Osteocyte (in vitro differentiated cells): ENCODE results near the gene OR5V1. TPM values are rescaled to one million over a fixed set of nuclear protein-coding genes. Genes with fewer than 3 reads are reported as not detected.

Source experiments
- DNase-seq: peaks from one replicate; pipeline ENCODE4 v3.0.0; 2021; ENCODE audit warnings: mixed read lengths; ENCODE audit not compliant: unreplicated experiment; ENCODE audit errors: extremely low spot score
- H3K27ac Mint-ChIP-seq: one replicate; pipeline ENCODE4 v1.8.0; 2021; ENCODE audit warnings: mild to moderate bottlenecking, mixed read lengths; ENCODE audit not compliant: unreplicated experiment
- H3K27me3 Mint-ChIP-seq: one replicate; pipeline ENCODE4 v1.8.0; 2021; ENCODE audit warnings: mixed read lengths; ENCODE audit not compliant: unreplicated experiment
- H3K36me3 Mint-ChIP-seq: one replicate; pipeline ENCODE4 v1.8.0; 2021; ENCODE audit warnings: mixed read lengths; ENCODE audit not compliant: unreplicated experiment
- H3K4me1 Mint-ChIP-seq: one replicate; pipeline ENCODE4 v1.8.0; 2021; ENCODE audit warnings: mixed read lengths; ENCODE audit not compliant: unreplicated experiment
- H3K4me3 Mint-ChIP-seq: one replicate; pipeline ENCODE4 v1.8.0; 2021; ENCODE audit warnings: mild to moderate bottlenecking, moderate library complexity, mixed read lengths; ENCODE audit not compliant: unreplicated experiment
- H3K9me3 Mint-ChIP-seq: one replicate; pipeline ENCODE4 v1.8.0; 2021; ENCODE audit warnings: mixed read lengths; ENCODE audit not compliant: unreplicated experiment
- long read RNA-seq: library from polyadenylated mRNA; unstranded; transcript quantifications from one replicate; pipeline ENCODE4 v2.0.0, GENCODE V29; 2021
- total RNA-seq: library from RNA; stranded (reverse); gene quantifications from 2 replicates; pipeline ENCODE4 v1.2.1, GENCODE V29; 2021
- TF ChIP-seq, protein P1 (sequence below): fragments of 200-600 bp; sonication (generic); IDR thresholded peaks from 2 replicates; pipeline ENCODE4 v1.5.0; 2021; ENCODE audit warnings: antibody characterized with exemption, mild to moderate bottlenecking, moderate library complexity

OR5V1 gene
- total RNA-seq = not detected in 2 replicates
- long read RNA-seq = 0 reads

DNA sequence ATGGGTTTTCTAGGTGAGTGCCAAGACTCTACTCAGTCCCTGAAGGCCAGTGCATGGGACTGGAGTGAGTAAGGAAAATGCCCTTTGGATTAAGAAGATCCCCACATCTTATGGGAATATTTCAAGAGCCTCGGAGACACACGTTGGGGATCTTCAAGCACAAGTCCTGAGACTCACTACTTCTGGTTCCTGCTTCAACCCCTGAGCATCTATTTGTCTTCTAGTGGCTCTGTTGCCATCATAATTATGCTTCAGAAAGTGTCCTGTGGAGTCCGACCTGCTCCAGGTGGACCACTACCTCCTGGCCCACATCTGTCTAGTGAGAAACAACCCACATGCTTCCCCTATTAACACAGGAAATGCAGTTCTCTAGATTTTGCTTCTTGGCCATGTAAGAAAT lies at the start of gene OR5V1:
OR5V1 (minus strand) TSS at position 101 of the 400 bp plus-strand sequence. CDS start 12,670 bp downstream, outside the sequence.
- Mint-ChIP-seq H3K9me3 (no peaks in the 10 kb centered on the region), H3K27me3 (no peaks in the 10 kb centered on the region), H3K4me1 (no peaks in the 10 kb centered on the region), H3K4me3 (no peak within 1 kb of the TSS), H3K36me3 (no peaks in the 10 kb centered on the region), H3K27ac (no peak within 1 kb of the TSS)
- DNase-seq = no peak
- TF ChIP-seq, protein P1, sequence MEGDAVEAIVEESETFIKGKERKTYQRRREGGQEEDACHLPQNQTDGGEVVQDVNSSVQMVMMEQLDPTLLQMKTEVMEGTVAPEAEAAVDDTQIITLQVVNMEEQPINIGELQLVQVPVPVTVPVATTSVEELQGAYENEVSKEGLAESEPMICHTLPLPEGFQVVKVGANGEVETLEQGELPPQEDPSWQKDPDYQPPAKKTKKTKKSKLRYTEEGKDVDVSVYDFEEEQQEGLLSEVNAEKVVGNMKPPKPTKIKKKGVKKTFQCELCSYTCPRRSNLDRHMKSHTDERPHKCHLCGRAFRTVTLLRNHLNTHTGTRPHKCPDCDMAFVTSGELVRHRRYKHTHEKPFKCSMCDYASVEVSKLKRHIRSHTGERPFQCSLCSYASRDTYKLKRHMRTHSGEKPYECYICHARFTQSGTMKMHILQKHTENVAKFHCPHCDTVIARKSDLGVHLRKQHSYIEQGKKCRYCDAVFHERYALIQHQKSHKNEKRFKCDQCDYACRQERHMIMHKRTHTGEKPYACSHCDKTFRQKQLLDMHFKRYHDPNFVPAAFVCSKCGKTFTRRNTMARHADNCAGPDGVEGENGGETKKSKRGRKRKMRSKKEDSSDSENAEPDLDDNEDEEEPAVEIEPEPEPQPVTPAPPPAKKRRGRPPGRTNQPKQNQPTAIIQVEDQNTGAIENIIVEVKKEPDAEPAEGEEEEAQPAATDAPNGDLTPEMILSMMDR = no peak

DNA sequence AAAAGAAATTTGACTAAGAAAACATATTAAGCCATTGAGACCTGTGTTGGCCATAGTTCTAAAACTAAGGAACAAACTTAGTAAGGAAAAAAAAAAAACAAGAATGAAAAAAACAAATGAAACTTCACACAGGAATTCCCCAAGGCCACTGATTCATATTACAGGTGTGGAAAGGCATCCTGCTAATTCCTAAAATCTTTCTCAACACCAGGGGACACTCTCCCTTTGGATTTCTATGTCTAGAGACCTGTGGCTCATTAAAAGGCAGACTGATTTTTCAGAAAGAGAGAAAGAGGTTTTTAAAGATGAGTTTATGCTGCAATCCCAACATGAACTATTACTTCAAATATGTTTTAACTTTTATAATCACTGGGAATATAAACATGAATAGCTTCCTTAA lies 45.9 kb upstream of the OR5V1 start, which contains the start of gene OR12D1:
OR12D1 (plus strand) TSS at position 341 of the 400 bp plus-strand sequence.
- TF ChIP-seq, protein P1 = no peak
- no peaks in the 10 kb centered on the region for H3K36me3 Mint-ChIP-seq
- no peak for DNase-seq
- peaks cover 5% of the 10 kb centered on the region for H3K27me3 Mint-ChIP-seq
- no peak within 1 kb of the TSS for H3K27ac Mint-ChIP-seq
- no peaks in the 10 kb centered on the region for H3K4me1 Mint-ChIP-seq
- no peak within 1 kb of the TSS for H3K4me3 Mint-ChIP-seq
- H3K9me3 Mint-ChIP-seq = peaks cover 19% of the 10 kb centered on the region

DNA sequence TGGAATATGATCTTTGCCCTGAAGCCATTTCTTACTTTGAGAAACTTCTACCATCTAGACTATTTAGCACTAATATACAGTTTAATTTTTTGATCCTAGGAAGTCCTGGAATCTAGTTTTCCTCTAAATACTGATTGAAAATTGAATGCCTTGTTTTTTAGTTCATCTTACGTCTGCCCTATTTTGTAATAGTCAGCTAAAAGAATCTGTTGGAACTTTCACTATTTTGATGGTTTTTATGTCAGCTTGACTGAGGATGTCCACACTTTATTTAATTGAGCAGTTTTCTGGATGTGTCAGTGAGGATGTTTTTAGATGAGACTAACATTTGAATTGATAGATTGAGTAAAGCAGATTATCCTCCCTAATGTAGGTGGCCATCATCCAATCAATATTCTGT lies 35.1 kb upstream of the OR5V1 start:
- H3K4me3 Mint-ChIP-seq = no peak overlapping the region
- no peak overlapping the region for H3K27ac Mint-ChIP-seq
- H3K27me3 Mint-ChIP-seq = no peaks in the 10 kb centered on the region
- TF ChIP-seq, protein P1 = no peak
- H3K9me3 Mint-ChIP-seq = peaks cover under 1% of the 10 kb centered on the region
- H3K36me3 Mint-ChIP-seq = no peaks in the 10 kb centered on the region
- H3K4me1 Mint-ChIP-seq = no peaks in the 10 kb centered on the region
- DNase-seq = no peak

DNA sequence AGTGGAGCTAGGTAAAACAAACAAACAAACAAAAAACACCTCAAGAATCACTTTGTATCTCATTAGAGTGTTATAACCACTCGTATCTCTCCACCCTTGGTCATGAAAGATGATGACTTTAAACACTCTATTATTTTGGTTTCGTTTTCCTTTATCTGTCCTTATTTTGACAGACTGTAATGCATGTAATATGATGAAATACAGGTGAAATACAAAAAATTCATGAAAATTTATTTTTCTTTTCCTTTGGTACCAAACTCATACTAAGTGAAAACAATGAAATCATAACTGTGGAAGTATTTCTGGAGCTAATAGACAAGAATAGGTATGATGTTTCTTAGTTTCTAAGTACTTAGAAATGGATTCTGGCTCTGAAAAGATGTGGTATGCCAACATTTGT lies 30.9 kb upstream of the OR5V1 start:
- no peaks in the 10 kb centered on the region for H3K4me1 Mint-ChIP-seq
- H3K27me3 Mint-ChIP-seq = peaks cover 5% of the 10 kb centered on the region
- H3K36me3 Mint-ChIP-seq = no peaks in the 10 kb centered on the region
- no peak overlapping the region for H3K27ac Mint-ChIP-seq
- TF ChIP-seq, protein P1 = no peak
- no peak for DNase-seq
- H3K4me3 Mint-ChIP-seq = no peak overlapping the region
- H3K9me3 Mint-ChIP-seq = no peaks in the 10 kb centered on the region

DNA sequence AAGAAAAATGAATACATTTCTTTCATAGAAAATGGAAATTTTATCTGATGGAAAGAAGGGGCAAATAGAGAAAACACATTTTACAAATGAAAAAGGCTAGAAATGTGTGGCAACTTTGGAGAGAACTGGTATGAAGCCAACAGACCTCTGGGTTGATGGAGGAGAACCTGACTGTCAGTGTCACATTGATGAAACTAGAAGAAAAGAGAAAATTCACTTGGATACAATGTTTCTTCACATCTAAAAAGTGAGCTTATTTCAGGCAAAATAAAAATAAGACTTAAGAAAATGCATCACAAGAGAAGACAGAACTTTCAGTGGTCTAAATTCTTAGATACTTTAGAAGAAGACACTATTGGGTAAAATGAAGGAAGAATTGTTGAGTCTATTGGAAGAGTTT lies 26.7 kb upstream of the OR5V1 start, which contains the start of gene OR12D2:
OR12D2 (plus strand) TSS at position 301 of the 400 bp plus-strand sequence. CDS start 1,069 bp downstream, outside the sequence.
- TF ChIP-seq, protein P1 = no peak
- H3K27ac Mint-ChIP-seq = no peak within 1 kb of the TSS
- H3K4me3 Mint-ChIP-seq = no peak within 1 kb of the TSS
- H3K4me1 Mint-ChIP-seq = no peaks in the 10 kb centered on the region
- H3K9me3 Mint-ChIP-seq = no peaks in the 10 kb centered on the region
- peaks cover 5% of the 10 kb centered on the region for H3K27me3 Mint-ChIP-seq
- H3K36me3 Mint-ChIP-seq = no peaks in the 10 kb centered on the region
- no peak for DNase-seq
